ENCODE results near the gene ARHGEF1. TPM values are rescaled to one million over a fixed set of nuclear protein-coding genes. Genes with fewer than 3 reads are reported as not detected.

Gene ARHGEF1
- polyA plus RNA-seq, 1 experiment = 19.5 TPM

GRCh38 chr19:41893899-41894298 is 10.9 kb downstream of the ARHGEF1 start:
- Histone ChIP-seq H3K9me3 (ENCODE audit: control insufficient read depth, insufficient read depth, low read length) (no peaks in the 10 kb centered on the region), H3K4me3 (ENCODE audit: low read depth, low read length) (no peak overlapping the region), H3K27ac (ENCODE audit: low read depth, low read length) (no peak overlapping the region), H3K27me3 (ENCODE audit: control insufficient read depth, insufficient read depth, low read length) (no peaks in the 10 kb centered on the region)
- CTCF ChIA-PET = no interaction called here
- no peak for DNase-seq (ENCODE audit: low read depth, low spot score)
- POLR2A ChIA-PET = no interaction called here
- 0 out of 2 replicates have a peak, but pooled peaks have one; percentile 15 for TF ChIP-seq CTCF (IDR thresholded peaks at IDR 0.05; ENCODE audit: low read depth, low read length)

GRCh38 chr19:41894350-41894749 is 11.4 kb downstream of the ARHGEF1 start:
- H3K27ac ChIP-seq (ENCODE audit: low read depth, low read length) = no peak overlapping the region
- POLR2A ChIA-PET = no interaction called here
- no peak for TF ChIP-seq CTCF (IDR thresholded peaks at IDR 0.05; ENCODE audit: low read depth, low read length)
- CTCF ChIA-PET = interaction anchor here (0.7 kb wide), 1 partner anchor 548 kb away, joined by 3 read pairs; no protein-coding TSS in a partner anchor
- H3K9me3 ChIP-seq (ENCODE audit: control insufficient read depth, insufficient read depth, low read length) = no peaks in the 10 kb centered on the region
- DNase-seq (ENCODE audit: low read depth, low spot score) = no peak
- no peaks in the 10 kb centered on the region for H3K27me3 ChIP-seq (ENCODE audit: control insufficient read depth, insufficient read depth, low read length)
- no peak overlapping the region for H3K4me3 ChIP-seq (ENCODE audit: low read depth, low read length)

GRCh38 chr19:41895745-41896580 is 13.0 kb downstream of the ARHGEF1 start:
- H3K9me3 ChIP-seq (ENCODE audit: control insufficient read depth, insufficient read depth, low read length) = no peaks in the 10 kb centered on the region
- no peak overlapping the region for H3K4me3 ChIP-seq (ENCODE audit: low read depth, low read length)
- ChIA-PET POLR2A (no interaction called here), CTCF (interaction anchor here (1.5 kb wide), 1 partner anchor 10 kb away, joined by 4 read pairs; no protein-coding TSS in a partner anchor)
- no peak for DNase-seq (ENCODE audit: low read depth, low spot score)
- no peaks in the 10 kb centered on the region for H3K27me3 ChIP-seq (ENCODE audit: control insufficient read depth, insufficient read depth, low read length)
- peak; percentile 36; the same call in 1 of the 2 replicates for TF ChIP-seq CTCF (IDR thresholded peaks at IDR 0.05; ENCODE audit: low read depth, low read length)
- H3K27ac ChIP-seq (ENCODE audit: low read depth, low read length) = no peak overlapping the region

GRCh38 chr19:41896581-41896942 is 13.6 kb downstream of the ARHGEF1 start:
- CTCF ChIA-PET = interaction anchor here (1.5 kb wide), 1 partner anchor 10 kb away, joined by 4 read pairs; no protein-coding TSS in a partner anchor
- Histone ChIP-seq H3K4me3 (ENCODE audit: low read depth, low read length) (no peak overlapping the region), H3K27me3 (ENCODE audit: control insufficient read depth, insufficient read depth, low read length) (no peaks in the 10 kb centered on the region), H3K27ac (ENCODE audit: low read depth, low read length) (no peak overlapping the region), H3K9me3 (ENCODE audit: control insufficient read depth, insufficient read depth, low read length) (no peaks in the 10 kb centered on the region)
- TF ChIP-seq CTCF (IDR thresholded peaks at IDR 0.05; ENCODE audit: low read depth, low read length) = no peak
- DNase-seq (ENCODE audit: low read depth, low spot score) = no peak
- POLR2A ChIA-PET = no interaction called here

GRCh38 chr19:41897181-41897580 is 14.2 kb downstream of the ARHGEF1 start:
- POLR2A ChIA-PET = interaction anchor here (0.7 kb wide), 1 partner anchor 54 kb away, joined by 5 read pairs; no protein-coding TSS in a partner anchor
- Histone ChIP-seq H3K27ac (ENCODE audit: low read depth, low read length) (no peak overlapping the region), H3K9me3 (ENCODE audit: control insufficient read depth, insufficient read depth, low read length) (no peaks in the 10 kb centered on the region), H3K27me3 (ENCODE audit: control insufficient read depth, insufficient read depth, low read length) (no peaks in the 10 kb centered on the region), H3K4me3 (ENCODE audit: low read depth, low read length) (no peak overlapping the region)
- DNase-seq (ENCODE audit: low read depth, low spot score) = no peak
- TF ChIP-seq CTCF (IDR thresholded peaks at IDR 0.05; ENCODE audit: low read depth, low read length) = no peak
- CTCF ChIA-PET = no interaction called here
